CD4-positive, CD25-positive, alpha-beta regulatory T cell (primary cell): ENCODE results near the gene IDH3B. TPM values are rescaled to one million over a fixed set of nuclear protein-coding genes. Genes with fewer than 3 reads are reported as not detected.

Experiments used
- ATAC-seq, 2 donors: fragments of 150-1000 bp; cut with Tn5 transposase; one replicate each; pipeline ENCODE4 v1.10.0; 2021; ENCODE audit warnings: low read depth in 2 of 2, moderate number of reproducible peaks in 2 of 2, moderate library complexity in 1 of 2
- DNase-seq, 3 donors: peaks; one replicate each; pipeline versions ENCODE4 v3.0.0 to v3.0.0-alpha.2; 2012 to 2022; ENCODE audit warnings: mixed read lengths in 1 of 3
- H3K27ac ChIP-seq: one replicate; pipeline ENCODE4 v1.7.0; 2013; ENCODE audit warnings: mild to moderate bottlenecking, low read length; ENCODE audit not compliant: insufficient read depth, poor library complexity, severe bottlenecking
- H3K27me3 ChIP-seq: one replicate; pipeline ENCODE4 v1.7.0; 2013; ENCODE audit warnings: low read length; ENCODE audit not compliant: control insufficient read depth, insufficient read depth
- H3K36me3 ChIP-seq: one replicate; pipeline ENCODE4 v1.7.0; 2013; ENCODE audit warnings: mild to moderate bottlenecking, low read length, moderate library complexity; ENCODE audit not compliant: control insufficient read depth, insufficient read depth
- H3K4me1 ChIP-seq: 2 replicates; pipeline ENCODE4 v1.7.0; 2013; ENCODE audit warnings: mild to moderate bottlenecking, low read length; ENCODE audit not compliant: insufficient read depth, control insufficient read depth, poor library complexity, severe bottlenecking
- H3K4me3 ChIP-seq: one replicate; pipeline ENCODE4 v1.7.0; 2013; ENCODE audit warnings: low read depth, mild to moderate bottlenecking, low read length, moderate library complexity
- H3K9me3 ChIP-seq, 2 experiments: 1 replicate in 1 of 2; 2 replicates in 1 of 2; pipeline ENCODE4 v1.7.0; 2013; ENCODE audit warnings: low read length in 2 of 2, mild to moderate bottlenecking in 1 of 2, moderate library complexity in 1 of 2; ENCODE audit not compliant: control insufficient read depth in 2 of 2
- H3K27ac Mint-ChIP-seq, 3 donors: one replicate each; pipeline ENCODE4 v1.8.0; 2020 to 2022; ENCODE audit warnings: mild to moderate bottlenecking in 3 of 3, mixed read lengths in 3 of 3, moderate library complexity in 2 of 3
- H3K27me3 Mint-ChIP-seq: one replicate; pipeline ENCODE4 v1.8.0; 2022; ENCODE audit warnings: mild to moderate bottlenecking, mixed read lengths
- H3K36me3 Mint-ChIP-seq: one replicate; pipeline ENCODE4 v1.8.0; 2020; ENCODE audit warnings: mixed read lengths
- H3K4me1 Mint-ChIP-seq, 4 donors: one replicate each; pipeline ENCODE4 v1.8.0; 2020 to 2022; ENCODE audit warnings: mixed read lengths in 4 of 4, mild to moderate bottlenecking in 1 of 4
- H3K4me3 Mint-ChIP-seq, 4 donors: one replicate each; pipeline ENCODE4 v1.8.0; 2020 to 2022; ENCODE audit warnings: mild to moderate bottlenecking in 4 of 4, mixed read lengths in 4 of 4, moderate library complexity in 3 of 4
- H3K9me3 Mint-ChIP-seq, 7 donors: one replicate each; pipeline ENCODE4 v1.8.0; 2020 to 2022; ENCODE audit warnings: mixed read lengths in 7 of 7, mild to moderate bottlenecking in 3 of 7, moderate library complexity in 2 of 7
- polyA plus RNA-seq, 4 donors: library from polyadenylated mRNA; unstranded; fragments of 300-500 nt; fragmentation: Illumina TruSeq; gene quantifications; one replicate each; pipeline ENCODE4 v1.2.3, GENCODE V29; 2021
- total RNA-seq: library from RNA; stranded (reverse); gene quantifications from one replicate; pipeline ENCODE4 v1.2.3, GENCODE V29; 2022

Gene IDH3B
- total RNA-seq (113 TPM), polyA plus RNA-seq (100 to 1,000 TPM; 106 to 117 (median 110) TPM)

GRCh38 chr20:2663887-2664719 lies at the start of gene IDH3B:
TSS of gene IDH3B (minus strand) at chr20:2664216. CDS start at chr20:2664188, 28 bp downstream.
- peak within 1 kb of the TSS; percentile 90 for H3K27ac ChIP-seq

GRCh38 chr20:2713285-2713684 lies 49.3 kb upstream of the IDH3B start:
- H3K27me3 Mint-ChIP-seq = peaks cover 22% of the 10 kb centered on the region
- peaks cover 12% of the 10 kb centered on the region for H3K27me3 ChIP-seq
- H3K4me1 ChIP-seq = no peaks in the 10 kb centered on the region
- no peaks in the 10 kb centered on the region for H3K4me1 Mint-ChIP-seq
- peaks cover 6% of the 10 kb centered on the region in 2 experiments for H3K9me3 ChIP-seq
- H3K36me3 Mint-ChIP-seq = no peaks in the 10 kb centered on the region
- DNase-seq (peak in 2 of 3 donors; percentile 57), ATAC-seq (peak in 1 of 2 donors; percentile 46)
- no peak overlapping the region for H3K27ac ChIP-seq
- no peak overlapping the region for H3K4me3 Mint-ChIP-seq
- no peak overlapping the region for H3K27ac Mint-ChIP-seq
- H3K36me3 ChIP-seq = no peaks in the 10 kb centered on the region
- H3K9me3 Mint-ChIP-seq = peaks cover 0 to 2% (median 0%) of the 10 kb centered on the region in 7 donors
- no peak overlapping the region for H3K4me3 ChIP-seq

More at GRCh38 chr20:2663887-2664719, at the start of gene IDH3B:
- DNase-seq (peak; percentile 87 to 95 (median 90)), ATAC-seq (peak; percentile 98)
- H3K27me3 ChIP-seq = peaks cover 1% of the 10 kb centered on the region
- H3K36me3 ChIP-seq = peaks cover 33% of the 10 kb centered on the region
- peak within 1 kb of the TSS; percentile 90 to 96 (median 92) for H3K4me3 Mint-ChIP-seq
- H3K27me3 Mint-ChIP-seq = peaks cover 7% of the 10 kb centered on the region
- H3K9me3 Mint-ChIP-seq = peaks cover 0 to 2% (median 0%) of the 10 kb centered on the region in 7 donors
- H3K9me3 ChIP-seq = no peaks in the 10 kb centered on the region
- H3K27ac Mint-ChIP-seq = peak within 1 kb of the TSS; percentile 96 to 100 (median 98)
- H3K4me1 ChIP-seq = peaks cover 18% of the 10 kb centered on the region
- peaks cover 33% of the 10 kb centered on the region for H3K36me3 Mint-ChIP-seq
- H3K4me1 Mint-ChIP-seq = peaks cover 11 to 32% (median 17%) of the 10 kb centered on the region in 4 donors
- H3K4me3 ChIP-seq = peak within 1 kb of the TSS; percentile 95

GRCh38 chr20:2709205-2709981 lies 45.4 kb upstream of the IDH3B start:
- no peak for DNase-seq
- ATAC-seq = no peak

GRCh38 chr20:2708665-2709064 lies 44.6 kb upstream of the IDH3B start:
- DNase-seq = no peak
- H3K27me3 Mint-ChIP-seq = peaks cover 22% of the 10 kb centered on the region
- no peaks in the 10 kb centered on the region for H3K4me1 Mint-ChIP-seq
- Histone ChIP-seq H3K9me3 (no peaks in the 10 kb centered on the region), H3K4me3 (no peak overlapping the region), H3K36me3 (no peaks in the 10 kb centered on the region), H3K4me1 (no peaks in the 10 kb centered on the region), H3K27me3 (peaks cover 12% of the 10 kb centered on the region), H3K27ac (no peak overlapping the region)
- no peaks in the 10 kb centered on the region for H3K9me3 Mint-ChIP-seq
- H3K27ac Mint-ChIP-seq = no peak overlapping the region
- no peaks in the 10 kb centered on the region for H3K36me3 Mint-ChIP-seq
- H3K4me3 Mint-ChIP-seq = no peak overlapping the region
- no peak for ATAC-seq

More at GRCh38 chr20:2709205-2709981, 45.4 kb upstream of the IDH3B start:
- Mint-ChIP-seq H3K9me3 (no peaks in the 10 kb centered on the region), H3K27ac (no peak overlapping the region), H3K27me3 (peaks cover 19% of the 10 kb centered on the region), H3K4me1 (no peaks in the 10 kb centered on the region), H3K4me3 (no peak overlapping the region), H3K36me3 (no peaks in the 10 kb centered on the region)
- Histone ChIP-seq H3K27me3 (peaks cover 12% of the 10 kb centered on the region), H3K9me3 (no peaks in the 10 kb centered on the region), H3K27ac (no peak overlapping the region), H3K36me3 (no peaks in the 10 kb centered on the region), H3K4me1 (no peaks in the 10 kb centered on the region), H3K4me3 (no peak overlapping the region)

GRCh38 chr20:2708073-2708415 lies 44.0 kb upstream of the IDH3B start:
- no peaks in the 10 kb centered on the region for H3K4me1 Mint-ChIP-seq
- H3K4me3 Mint-ChIP-seq = no peak overlapping the region
- ATAC-seq = no peak

GRCh38 chr20:2707353-2708072 lies 43.5 kb upstream of the IDH3B start:
- no peak overlapping the region for H3K27ac Mint-ChIP-seq

More at GRCh38 chr20:2708073-2708415, 44.0 kb upstream of the IDH3B start:
- Histone ChIP-seq H3K27ac (no peak overlapping the region), H3K27me3 (peaks cover 12% of the 10 kb centered on the region), H3K9me3 (no peaks in the 10 kb centered on the region), H3K4me1 (no peaks in the 10 kb centered on the region), H3K36me3 (no peaks in the 10 kb centered on the region), H3K4me3 (no peak overlapping the region)
- Mint-ChIP-seq H3K27ac (no peak overlapping the region), H3K27me3 (peaks cover 22% of the 10 kb centered on the region), H3K9me3 (no peaks in the 10 kb centered on the region), H3K36me3 (no peaks in the 10 kb centered on the region)
- DNase-seq = no peak

GRCh38 chr20:2706688-2707352 lies 42.8 kb upstream of the IDH3B start:
- no peak for ATAC-seq
- no peak overlapping the region for H3K4me3 Mint-ChIP-seq

More at GRCh38 chr20:2707353-2708072, 43.5 kb upstream of the IDH3B start:
- Histone ChIP-seq H3K4me1 (no peaks in the 10 kb centered on the region), H3K27me3 (peaks cover 8% of the 10 kb centered on the region), H3K9me3 (no peaks in the 10 kb centered on the region), H3K4me3 (no peak overlapping the region), H3K27ac (no peak overlapping the region), H3K36me3 (no peaks in the 10 kb centered on the region)
- Mint-ChIP-seq H3K27me3 (peaks cover 22% of the 10 kb centered on the region), H3K36me3 (no peaks in the 10 kb centered on the region), H3K4me3 (no peak overlapping the region), H3K9me3 (no peaks in the 10 kb centered on the region), H3K4me1 (no peaks in the 10 kb centered on the region)
- DNase-seq (no peak), ATAC-seq (no peak)

More at GRCh38 chr20:2706688-2707352, 42.8 kb upstream of the IDH3B start:
- H3K27ac ChIP-seq = no peak overlapping the region
- H3K27me3 ChIP-seq = peaks cover 1% of the 10 kb centered on the region
- H3K9me3 ChIP-seq = no peaks in the 10 kb centered on the region
- Mint-ChIP-seq H3K9me3 (no peaks in the 10 kb centered on the region), H3K27me3 (peaks cover 26% of the 10 kb centered on the region), H3K27ac (no peak overlapping the region), H3K4me1 (no peaks in the 10 kb centered on the region), H3K36me3 (no peaks in the 10 kb centered on the region)
- H3K4me3 ChIP-seq = no peak overlapping the region
- H3K36me3 ChIP-seq = no peaks in the 10 kb centered on the region
- no peak for DNase-seq
- H3K4me1 ChIP-seq = no peaks in the 10 kb centered on the region
